IMR-90 (cell line): ENCODE results near the gene DAPL1. TPM values are rescaled to one million over a fixed set of nuclear protein-coding genes. Genes with fewer than 3 reads are reported as not detected.

Experiments
- ATAC-seq: fragments of 200-7000 bp; cut with Tn5 transposase; 2 replicates; pipeline ENCODE4 v1.9.1; 2020; ENCODE audit warnings: low read depth, mild to moderate bottlenecking, moderate library complexity
- BruUV-seq: library from RNA; stranded (reverse); fragments of 400-500 nt; replicated peaks from 2 replicates; lab custom pipeline; 2021; lab: Mats Ljungman, UMichigan
- CTCF ChIA-PET: fragments of 300-600 bp; formaldehyde crosslinking; extraction: SDS; loops from one replicate; lab custom pipeline; 2021; ENCODE audit warnings: antibody characterized with exemption; lab: Yijun Ruan, JAX
- POLR2A ChIA-PET: fragments of 300-600 bp; sonication (Branson Sonifier 250); formaldehyde crosslinking; loops from one replicate; lab custom pipeline; 2022; ENCODE audit warnings: antibody characterized with exemption; ENCODE audit not compliant: unreplicated experiment; lab: Charles Lee
- DNase-seq: peaks from one replicate; pipeline ENCODE4 v3.0.0; 2013
- H2AFZ ChIP-seq: replicated peaks from 2 replicates; pipeline ENCODE3; 2013; ENCODE audit warnings: low read length, mild to moderate bottlenecking; ENCODE audit not compliant: poor library complexity
- H2AK5ac ChIP-seq: 2 replicates; pipeline ENCODE4 v1.6.1; 2013; ENCODE audit warnings: low read depth, low read length, inconsistent platforms
- H2AK9ac ChIP-seq: replicated peaks from 2 replicates; pipeline ENCODE3; 2013; ENCODE audit warnings: mild to moderate bottlenecking, low read depth, low read length, moderate library complexity; ENCODE audit not compliant: poor library complexity
- H2BK120ac ChIP-seq: 2 replicates; pipeline ENCODE4 v1.6.1; 2013; ENCODE audit warnings: low read depth, low read length, inconsistent platforms
- H2BK15ac ChIP-seq: 3 replicates; pipeline ENCODE4 v1.6.1; 2013; ENCODE audit warnings: low read depth, low read length, inconsistent platforms
- H2BK20ac ChIP-seq: 2 replicates; pipeline ENCODE4 v1.6.1; 2013; ENCODE audit warnings: low read depth, mild to moderate bottlenecking, inconsistent platforms, low read length, moderate library complexity
- H2BK5ac ChIP-seq: 2 replicates; pipeline ENCODE4 v1.6.1; 2013; ENCODE audit warnings: mild to moderate bottlenecking, low read depth, low read length, inconsistent platforms; ENCODE audit not compliant: poor library complexity, severe bottlenecking
- H3K14ac ChIP-seq: replicated peaks from 2 replicates; pipeline ENCODE4 v1.6.1; 2013; ENCODE audit warnings: low read depth, low read length, inconsistent platforms
- H3K18ac ChIP-seq: 2 replicates; pipeline ENCODE4 v1.6.1; 2013; ENCODE audit warnings: low read depth, low read length, control low read depth
- H3K23ac ChIP-seq: 2 replicates; pipeline ENCODE4 v1.6.1; 2013; ENCODE audit warnings: low read depth, low read length, inconsistent platforms
- H3K27ac ChIP-seq: 2 replicates; pipeline ENCODE4 v1.5.1; 2013; ENCODE audit warnings: mild to moderate bottlenecking, control low read depth, low read length; ENCODE audit not compliant: insufficient read depth
- H3K27me3 ChIP-seq: 2 replicates; pipeline ENCODE4 v1.6.1; 2013; ENCODE audit warnings: low read length; ENCODE audit not compliant: control insufficient read depth, insufficient read depth
- H3K36me3 ChIP-seq: 2 replicates; pipeline ENCODE4 v1.6.1; 2013; ENCODE audit warnings: low read length, mixed read lengths; ENCODE audit not compliant: control insufficient read depth, insufficient read depth
- H3K4ac ChIP-seq: 2 replicates; pipeline ENCODE4 v1.6.1; 2013; ENCODE audit warnings: low read depth, low read length, inconsistent platforms
- H3K4me1 ChIP-seq: 2 replicates; pipeline ENCODE4 v1.6.1; 2013; ENCODE audit warnings: low read length, mixed read lengths; ENCODE audit not compliant: control insufficient read depth, insufficient read depth
- H3K4me2 ChIP-seq: 2 replicates; pipeline ENCODE4 v1.6.1; 2013; ENCODE audit warnings: low read depth, mild to moderate bottlenecking, control low read depth, low read length, moderate library complexity
- H3K4me3 ChIP-seq: 2 replicates; pipeline ENCODE4 v1.5.1; 2013; ENCODE audit warnings: low read depth, mild to moderate bottlenecking, control low read depth, low read length, moderate library complexity; ENCODE audit not compliant: insufficient read depth
- H3K56ac ChIP-seq: 2 replicates; pipeline ENCODE4 v1.6.1; 2013; ENCODE audit warnings: low read length, inconsistent platforms; ENCODE audit not compliant: insufficient read depth; ENCODE audit errors: extremely low read depth
- H3K79me1 ChIP-seq, 2 experiments: 2 replicates each; pipeline ENCODE4 v1.6.1; 2013; ENCODE audit warnings: low read length in 2 of 2, inconsistent platforms in 1 of 2, low read depth in 1 of 2
- H3K9ac ChIP-seq: 2 replicates; pipeline ENCODE4 v1.6.1; 2013; ENCODE audit warnings: low read depth, low read length, control low read depth
- H3K9me1 ChIP-seq: 2 replicates; pipeline ENCODE4 v1.6.1; 2013; ENCODE audit warnings: low read length, inconsistent platforms; ENCODE audit not compliant: insufficient read depth
- H3K9me3 ChIP-seq: 2 replicates; pipeline ENCODE4 v1.6.1; 2013; ENCODE audit warnings: low read length; ENCODE audit not compliant: control insufficient read depth, insufficient read depth
- H4K20me1 ChIP-seq: 2 replicates; pipeline ENCODE4 v1.6.1; 2013; ENCODE audit warnings: low read length, inconsistent platforms; ENCODE audit not compliant: insufficient read depth
- H4K5ac ChIP-seq: 2 replicates; pipeline ENCODE4 v1.6.1; 2013; ENCODE audit warnings: mild to moderate bottlenecking, low read depth, low read length, control low read depth
- H4K8ac ChIP-seq, 2 experiments: 2 replicates each; pipeline ENCODE4 v1.6.1; 2013; ENCODE audit warnings: low read depth in 2 of 2, low read length in 2 of 2, control low read depth in 1 of 2, inconsistent platforms in 1 of 2
- H4K91ac ChIP-seq: 2 replicates; pipeline ENCODE4 v1.6.1; 2013; ENCODE audit warnings: low read depth, low read length, inconsistent platforms; ENCODE audit not compliant: insufficient read depth
- BHLHE40 ChIP-seq: fragments of 150-350 bp; IDR thresholded peaks from 2 replicates; pipeline ENCODE4 v1.6.1; 2016; ENCODE audit warnings: mild to moderate bottlenecking, low read depth, low read length
- CEBPB ChIP-seq: IDR thresholded peaks from 2 replicates; pipeline ENCODE4 v1.6.1; 2012; ENCODE audit warnings: low read depth, low read length, improper control_type of control experiment
- CHD1 ChIP-seq: IDR thresholded peaks from 2 replicates; pipeline ENCODE4 v1.6.1; 2012; ENCODE audit warnings: low read depth, low read length, improper control_type of control experiment
- ELK1 ChIP-seq: fragments of 150-350 bp; IDR thresholded peaks from 2 replicates; pipeline ENCODE4 v1.6.1; 2016; ENCODE audit warnings: low read depth, mild to moderate bottlenecking, low read length, moderate library complexity, borderline replicate concordance
- FOS ChIP-seq: fragments of 150-350 bp; IDR thresholded peaks from 2 replicates; pipeline ENCODE4 v1.6.1; 2016; ENCODE audit warnings: low read depth, low read length
- MAFK ChIP-seq: IDR thresholded peaks from 2 replicates; pipeline ENCODE4 v1.6.1; 2012; ENCODE audit warnings: low read depth, low read length, improper control_type of control experiment
- MAZ ChIP-seq: IDR thresholded peaks from 2 replicates; pipeline ENCODE4 v1.6.1; 2012; ENCODE audit warnings: low read depth, mild to moderate bottlenecking, low read length, improper control_type of control experiment, moderate library complexity, borderline replicate concordance
- MXI1 ChIP-seq: IDR thresholded peaks from 2 replicates; pipeline ENCODE4 v1.6.1; 2012; ENCODE audit warnings: low read depth, mild to moderate bottlenecking, low read length, moderate library complexity, borderline replicate concordance
- NFE2L2 ChIP-seq: fragments of 150-350 bp; IDR thresholded peaks from 2 replicates; pipeline ENCODE4 v1.6.1; 2016; ENCODE audit warnings: low read depth, mild to moderate bottlenecking, low read length
- POLR2A ChIP-seq: IDR thresholded peaks from 2 replicates; pipeline ENCODE4 v1.6.1; 2012; ENCODE audit warnings: mild to moderate bottlenecking, low read depth, low read length
- RAD21 ChIP-seq: IDR thresholded peaks from 2 replicates; pipeline ENCODE4 v1.6.1; 2012; ENCODE audit warnings: low read length, improper control_type of control experiment
- RCOR1 ChIP-seq: IDR thresholded peaks from 2 replicates; pipeline ENCODE4 v1.6.1; 2012; ENCODE audit warnings: mild to moderate bottlenecking, low read length, improper control_type of control experiment; ENCODE audit not compliant: insufficient replicate concordance
- RFX5 ChIP-seq: IDR thresholded peaks from 2 replicates; pipeline ENCODE4 v1.8.0; 2012; ENCODE audit warnings: low read depth, mild to moderate bottlenecking, low read length, moderate library complexity
- SMC3 ChIP-seq: fragments of 150-350 bp; IDR thresholded peaks from 2 replicates; pipeline ENCODE4 v1.6.1; 2016; ENCODE audit warnings: low read depth, mild to moderate bottlenecking, antibody characterized with exemption, low read length, moderate library complexity
- USF2 ChIP-seq: fragments of 150-350 bp; IDR thresholded peaks from 2 replicates; pipeline ENCODE4 v1.6.1; 2017; ENCODE audit warnings: mild to moderate bottlenecking, antibody characterized with exemption, low read length, low read depth
- WGBS, 2 experiments: methylation state at CpG; one replicate each; pipeline versions ENCODE4 v1.1.5 to v1.1.7; 2013; ENCODE audit warnings: missing lambda C conversion rate in 2 of 2; ENCODE audit not compliant: insufficient read length in 1 of 2; ENCODE audit errors: extremely low coverage in 2 of 2; 5-methylcytosine and 5-hydroxymethylcytosine counted together
- dilution Hi-C: fragments of 300-500 bp; cut with HindIII; formaldehyde crosslinking; loops from one replicate; pipeline ENCODE4 v1.14.3; 2018; ENCODE audit warnings: low sequenced_read_pairs; ENCODE audit not compliant: unreplicated experiment
- in situ Hi-C: fragments of 300-500 bp; cut with MboI; formaldehyde crosslinking; loops from 3 replicates; pipeline ENCODE4 v1.14.3; 2019; ENCODE audit warnings: low sequenced_read_pairs, inconsistent platforms, mixed read lengths
- intact Hi-C: fragments of 100-400 bp; cut with micrococcal nuclease; formaldehyde crosslinking; loops from 2 replicates; pipeline ENCODE4 v1.10.0; 2022
- polyA plus RNA-seq, 3 experiments: library from polyadenylated mRNA; depleted of rRNA; stranded (reverse); fragments of >200 nt; gene quantifications; 2 replicates each; pipeline ENCODE4 v1.2.3, GENCODE V29; 2012; ENCODE audit warnings: low replicate concordance in 1 of 3
- total RNA-seq: library from RNA; depleted of rRNA; stranded (reverse); fragments of >200 nt; gene quantifications from 2 replicates; pipeline ENCODE4 v1.2.3, GENCODE V29; 2012
- TF ChIP-seq, protein P1 (sequence below): conservative IDR thresholded peaks from 2 replicates; pipeline ENCODE4 v1.5.1; 2012; ENCODE audit warnings: mild to moderate bottlenecking, low read depth, low read length, improper control_type of control experiment

DAPL1 gene
- total and polyA plus RNA-seq, 2 of the 4 experiments (the other 2 are of a cell fraction): not detected

- no peak for TF ChIP-seq RFX5
- TF ChIP-seq BHLHE40: no peak
- no peak for TF ChIP-seq CHD1
- TF ChIP-seq SMC3: no peak
- no peak for TF ChIP-seq RCOR1
- no peak for TF ChIP-seq USF2
- TF ChIP-seq CEBPB: no peak
- no peak for TF ChIP-seq ELK1
- no peak for TF ChIP-seq MAZ
- TF ChIP-seq NFE2L2: no peak
- no peak for TF ChIP-seq POLR2A
- TF ChIP-seq, protein P1, sequence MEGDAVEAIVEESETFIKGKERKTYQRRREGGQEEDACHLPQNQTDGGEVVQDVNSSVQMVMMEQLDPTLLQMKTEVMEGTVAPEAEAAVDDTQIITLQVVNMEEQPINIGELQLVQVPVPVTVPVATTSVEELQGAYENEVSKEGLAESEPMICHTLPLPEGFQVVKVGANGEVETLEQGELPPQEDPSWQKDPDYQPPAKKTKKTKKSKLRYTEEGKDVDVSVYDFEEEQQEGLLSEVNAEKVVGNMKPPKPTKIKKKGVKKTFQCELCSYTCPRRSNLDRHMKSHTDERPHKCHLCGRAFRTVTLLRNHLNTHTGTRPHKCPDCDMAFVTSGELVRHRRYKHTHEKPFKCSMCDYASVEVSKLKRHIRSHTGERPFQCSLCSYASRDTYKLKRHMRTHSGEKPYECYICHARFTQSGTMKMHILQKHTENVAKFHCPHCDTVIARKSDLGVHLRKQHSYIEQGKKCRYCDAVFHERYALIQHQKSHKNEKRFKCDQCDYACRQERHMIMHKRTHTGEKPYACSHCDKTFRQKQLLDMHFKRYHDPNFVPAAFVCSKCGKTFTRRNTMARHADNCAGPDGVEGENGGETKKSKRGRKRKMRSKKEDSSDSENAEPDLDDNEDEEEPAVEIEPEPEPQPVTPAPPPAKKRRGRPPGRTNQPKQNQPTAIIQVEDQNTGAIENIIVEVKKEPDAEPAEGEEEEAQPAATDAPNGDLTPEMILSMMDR: no peak
- TF ChIP-seq FOS: no peak
- no peak for TF ChIP-seq RAD21
- TF ChIP-seq MXI1: no peak
- no peak for TF ChIP-seq MAFK
- Histone ChIP-seq H4K8ac (no peak overlapping the region), H3K9ac (no peak overlapping the region), H2AFZ (no peak overlapping the region), H2AK9ac (no peak overlapping the region), H4K5ac (no peak overlapping the region), H3K79me1 (no peaks in the 10 kb centered on the region), H3K14ac (no peak overlapping the region), H3K9me1 (no peaks in the 10 kb centered on the region), H2BK120ac (no peak overlapping the region), H3K4ac (no peak overlapping the region), H4K20me1 (no peaks in the 10 kb centered on the region), H3K36me3 (no peaks in the 10 kb centered on the region), H2BK15ac (no peak overlapping the region), H3K4me2 (no peak overlapping the region), H2BK5ac (no peak overlapping the region), H3K9me3 (no peaks in the 10 kb centered on the region), H2BK20ac (no peak overlapping the region), H4K91ac (no peak overlapping the region), H3K23ac (no peak overlapping the region), H2AK5ac (no peak overlapping the region), H3K27me3 (no peaks in the 10 kb centered on the region; the same call in 1 of the 2 replicates), H3K18ac (no peak overlapping the region), H3K27ac (no peak overlapping the region), H3K4me1 (no peaks in the 10 kb centered on the region), H3K56ac (no peak overlapping the region), H3K4me3 (no peak overlapping the region)
- ChIA-PET POLR2A (no interaction called here), CTCF (interaction anchor here (1.0 to 1.5 kb wide), 2 partner anchors 21 to 595 kb away, joined by 3 to 4 read pairs; no protein-coding TSS in a partner anchor)
- no TSS peak for BruUV-seq
- dilution Hi-C loops (no loop called here), in situ Hi-C loops (no loop called here), intact Hi-C loops (no loop called here)
- DNase-seq (no peak), ATAC-seq (no peak)
- WGBS, 2 experiments: no CpG with 5 or more reads among the region's 3 CpGs
Observed at GRCh38 chr2:158775273-158776027, 19.7 kb upstream of the DAPL1 start.
